Measurements from ENCODE around the gene CSTF1.
A peak's percentile ranks its signal among the peaks of the same experiment; 100 is the strongest.
"Not testable (repeated sequence)": the region's sequence is repeated elsewhere in the genome, so short reads cannot be mapped to it uniquely, and the experiment has no call there.

The CSTF1 gene

DNA sequence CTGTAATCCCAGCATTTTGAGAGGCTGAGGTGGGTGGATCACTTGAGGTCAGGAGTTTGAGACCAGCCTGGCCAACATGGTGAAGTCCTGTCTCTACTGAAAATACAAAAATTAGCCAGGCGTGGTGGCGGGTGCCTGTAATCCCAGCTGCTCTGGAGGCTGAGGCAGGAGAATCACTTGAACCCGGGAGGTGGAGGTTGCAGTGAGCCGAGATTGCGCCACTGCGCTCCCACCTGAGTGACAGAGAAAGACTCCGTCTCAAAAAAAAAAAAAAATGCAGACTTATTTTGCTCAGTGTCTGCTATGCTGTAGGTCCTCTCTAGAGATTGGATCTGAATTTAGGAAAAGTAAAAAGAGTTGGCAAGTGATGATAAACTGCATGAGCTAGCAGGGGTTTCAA lies 18.8 kb downstream of the CSTF1 start:
- not testable (repeated sequence) for DNase-seq

DNA sequence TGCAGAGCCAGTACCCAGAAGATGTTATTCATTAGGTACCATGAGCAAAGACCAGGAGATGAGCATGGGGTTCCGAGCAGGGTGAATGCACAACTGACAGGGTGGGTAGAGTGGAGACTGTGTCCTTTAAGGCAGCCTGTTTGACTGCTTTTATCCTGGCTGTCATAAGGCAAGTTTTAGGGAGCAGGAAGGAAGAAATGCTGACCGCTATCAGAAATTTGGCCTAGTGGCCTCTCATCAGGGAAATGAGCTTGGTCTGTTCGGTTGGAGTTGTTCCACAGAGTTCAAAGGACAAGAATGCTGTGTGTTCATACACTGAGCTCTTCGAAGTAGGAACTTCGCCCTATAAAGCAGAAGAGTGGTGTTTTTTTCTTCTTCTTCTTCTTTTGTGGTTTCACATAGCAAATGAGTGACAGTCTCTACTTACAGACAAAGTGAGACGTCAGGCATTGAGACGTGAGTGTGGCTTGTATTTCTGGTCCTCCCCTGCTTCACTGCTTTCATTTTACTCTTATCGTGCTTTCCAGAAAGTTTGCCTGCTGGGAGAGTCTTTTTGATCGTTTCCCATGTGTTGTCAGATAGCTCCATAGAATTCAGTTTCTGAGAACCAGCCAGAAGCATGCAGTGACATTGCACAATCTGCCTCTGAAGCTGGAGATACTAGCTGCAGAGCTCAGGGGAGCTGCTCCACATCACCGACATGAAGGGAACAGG lies 19.5 kb downstream of the CSTF1 start, which contains the start of gene CASS4:
Gene CASS4, plus strand, starts transcription at position 502 of the 714 bp plus-strand sequence. Its CDS starts 199 bp downstream, at position 701.
- DNase-seq: peak in 5 of 6 experiments; percentile 20 to 81 (median 72)

GRCh38 chr20:56412473-56412790 lies 20.0 kb downstream of the CSTF1 start:
- no peak for DNase-seq

DNA sequence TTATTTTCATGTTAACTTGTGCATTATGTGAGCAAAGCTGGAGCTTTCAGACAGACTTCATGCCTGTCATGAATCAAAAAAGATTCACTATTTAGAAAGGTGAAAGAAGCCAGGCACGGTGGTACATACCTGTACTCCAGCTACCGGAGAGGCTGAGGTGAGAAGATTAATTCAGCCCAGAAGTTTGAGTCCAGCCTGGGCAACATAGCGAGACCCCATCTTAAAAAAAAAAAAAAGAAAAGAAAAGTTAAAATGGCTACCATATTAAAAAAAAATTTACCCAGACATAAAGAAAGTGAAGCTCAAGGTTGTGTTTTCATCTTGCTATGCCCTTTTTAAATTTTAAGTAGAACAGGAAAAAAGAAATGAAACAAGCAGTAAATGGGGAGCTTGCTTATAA lies 20.5 kb downstream of the CSTF1 start:
- DNase-seq: peak in 1 of 6 experiments; percentile 11

- peak in 5 of 6 experiments; percentile 24 to 60 (median 40) for DNase-seq
Measured at GRCh38 chr20:56414842-56415765, 22.7 kb downstream of the CSTF1 start.

GRCh38 chr20:56417402-56417801 lies 25.0 kb downstream of the CSTF1 start:
- no peak for DNase-seq

- DNase-seq: no peak
Measured at GRCh38 chr20:56417911-56418310, 25.5 kb downstream of the CSTF1 start.

GRCh38 chr20:56418385-56418861 lies 26.0 kb downstream of the CSTF1 start:
- DNase-seq: peak in 5 of 6 experiments; percentile 8 to 68 (median 47)

- DNase-seq: no peak
Measured at GRCh38 chr20:56420028-56420427, 27.6 kb downstream of the CSTF1 start.

DNA sequence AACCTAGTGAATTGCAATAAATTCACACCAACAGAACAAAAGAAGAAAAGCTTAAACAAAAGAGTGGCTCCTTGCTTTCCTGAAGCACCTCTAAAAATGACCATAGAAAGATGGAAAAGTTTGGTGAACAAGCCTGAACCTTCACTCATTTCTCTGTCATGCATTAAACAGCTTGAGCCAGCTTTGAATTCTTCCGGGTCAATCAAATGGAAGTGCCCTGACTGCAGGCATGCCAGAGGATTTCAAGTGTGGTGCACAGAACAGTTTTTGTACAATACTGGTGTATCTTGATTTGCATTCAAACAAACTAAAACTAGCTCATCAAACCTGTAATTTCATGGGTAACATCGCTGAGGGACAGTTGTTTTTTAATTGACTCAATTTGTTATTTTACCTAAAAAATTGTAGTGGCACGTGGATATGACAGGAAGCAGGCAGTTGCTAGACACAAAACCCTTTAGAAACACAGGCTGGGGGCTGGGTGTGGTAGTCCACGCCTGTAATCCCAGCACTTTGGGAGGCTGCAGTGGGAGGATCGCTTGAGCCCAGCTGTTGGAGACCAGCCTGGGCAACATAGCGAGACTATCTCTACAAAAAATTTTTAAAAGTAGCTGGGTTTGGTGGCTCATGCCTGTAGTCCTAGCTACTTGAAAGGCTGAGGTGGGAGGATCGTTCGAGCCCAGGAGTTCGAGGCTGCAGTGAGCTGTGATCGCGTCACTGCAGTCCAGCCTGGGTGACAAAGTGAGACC lies 28.7 kb downstream of the CSTF1 start:
- DNase-seq: peak in 2 of 6 experiments; percentile 5 to 22

GRCh38 chr20:56422076-56422823 lies 29.8 kb downstream of the CSTF1 start:
- no peak for DNase-seq

GRCh38 chr20:56422824-56423189 lies 30.4 kb downstream of the CSTF1 start:
- no peak for DNase-seq

DNA sequence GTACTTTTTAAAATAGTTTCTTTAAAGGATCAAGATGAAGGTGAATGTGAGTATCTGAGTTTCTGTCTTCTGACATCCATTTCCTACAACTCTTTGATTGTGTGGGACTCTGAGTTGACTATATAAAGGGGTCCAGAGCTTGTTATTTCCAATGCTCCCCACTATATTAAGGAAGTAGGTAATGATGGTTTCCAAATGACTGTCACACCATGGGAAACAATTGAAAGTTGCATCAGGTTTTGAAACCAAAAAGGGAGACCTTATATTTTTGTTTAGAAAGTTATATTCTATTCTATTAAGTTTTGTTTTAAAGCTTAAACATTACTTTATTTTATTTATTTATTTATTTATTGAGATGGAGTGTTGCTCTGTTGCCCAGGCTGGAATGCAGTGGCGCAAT lies 30.8 kb downstream of the CSTF1 start:
- DNase-seq: no peak

DNA sequence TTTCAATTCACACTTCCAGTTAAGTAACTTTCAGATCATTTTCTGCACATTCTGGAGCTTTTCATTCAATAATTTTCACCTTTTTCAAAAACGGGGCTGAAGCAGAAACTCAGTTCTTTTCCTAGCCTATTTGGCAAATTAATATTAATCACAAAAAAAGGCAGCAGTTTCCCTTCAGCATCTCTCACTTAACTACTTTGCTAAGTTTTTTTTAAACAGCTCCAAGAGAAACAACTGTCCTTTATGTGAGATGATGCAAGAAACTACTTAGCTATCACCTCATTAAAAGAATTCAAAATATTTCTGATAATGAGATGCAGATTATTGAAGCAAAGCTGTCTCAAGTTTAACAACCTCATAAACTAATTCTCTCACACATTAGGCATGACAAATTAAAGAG lies 31.4 kb downstream of the CSTF1 start:
- no peak for DNase-seq

- DNase-seq: no peak
Measured at GRCh38 chr20:56424931-56425330, 32.5 kb downstream of the CSTF1 start.

DNA sequence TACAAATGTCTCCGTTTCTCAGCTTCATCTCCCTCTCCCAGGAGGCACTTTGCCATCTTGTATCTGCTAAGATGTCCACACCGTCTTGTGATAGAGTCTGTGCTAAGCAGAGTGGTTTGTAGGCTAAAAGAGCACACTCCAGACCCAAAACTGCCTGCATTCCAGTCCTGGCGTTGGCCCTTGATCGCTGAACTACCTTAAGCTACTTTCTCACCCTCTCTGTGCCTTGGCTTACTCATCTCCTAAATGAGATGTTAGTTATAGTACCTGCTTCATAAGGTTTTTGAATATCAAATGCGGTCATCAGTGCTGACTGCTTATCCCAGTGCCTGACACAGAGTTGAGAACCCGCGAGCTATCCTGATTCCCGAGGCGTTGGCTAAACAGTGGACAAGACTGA lies 33.6 kb downstream of the CSTF1 start:
- DNase-seq: no peak

- no peak for DNase-seq
Measured at GRCh38 chr20:56426926-56427325, 34.5 kb downstream of the CSTF1 start.

DNA sequence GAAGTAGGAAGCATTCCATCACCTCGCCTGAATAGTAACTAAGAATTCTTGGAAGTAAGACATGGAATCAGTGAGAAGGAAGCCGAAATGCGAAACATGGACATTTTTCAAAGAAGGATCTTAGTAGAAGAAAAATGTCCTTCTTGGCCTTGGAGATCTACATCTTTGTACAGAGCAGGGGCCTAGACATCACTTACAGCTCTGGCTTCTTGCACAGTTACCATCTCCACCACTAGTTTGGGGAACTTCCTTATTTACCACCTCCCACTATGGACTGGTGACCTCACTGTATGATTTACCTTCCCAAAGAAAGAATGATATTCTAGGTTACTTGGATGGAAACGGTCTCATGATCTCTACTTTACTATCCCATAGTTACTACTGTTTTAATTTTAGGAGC lies 35.4 kb downstream of the CSTF1 start:
- no peak for DNase-seq

DNA sequence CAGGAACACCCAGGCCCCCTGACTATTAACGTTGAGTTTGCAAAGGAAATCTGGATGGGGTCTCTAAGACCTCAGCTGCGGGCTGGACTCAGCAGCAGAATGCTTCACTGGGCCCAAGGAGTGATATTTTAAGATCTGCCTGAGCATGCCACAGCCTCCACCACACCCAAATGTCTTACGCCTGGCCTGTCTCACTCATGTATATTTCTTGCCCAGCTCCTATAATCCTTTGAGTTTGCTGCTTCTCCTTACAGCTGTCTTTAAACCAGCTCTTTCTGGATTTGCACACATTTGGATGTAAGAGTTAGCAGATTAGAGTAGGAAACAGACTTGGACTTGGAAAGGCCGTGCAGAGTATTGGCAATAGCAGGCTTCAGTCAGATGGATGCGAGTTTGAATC lies 36.0 kb downstream of the CSTF1 start:
- DNase-seq: no peak

DNA sequence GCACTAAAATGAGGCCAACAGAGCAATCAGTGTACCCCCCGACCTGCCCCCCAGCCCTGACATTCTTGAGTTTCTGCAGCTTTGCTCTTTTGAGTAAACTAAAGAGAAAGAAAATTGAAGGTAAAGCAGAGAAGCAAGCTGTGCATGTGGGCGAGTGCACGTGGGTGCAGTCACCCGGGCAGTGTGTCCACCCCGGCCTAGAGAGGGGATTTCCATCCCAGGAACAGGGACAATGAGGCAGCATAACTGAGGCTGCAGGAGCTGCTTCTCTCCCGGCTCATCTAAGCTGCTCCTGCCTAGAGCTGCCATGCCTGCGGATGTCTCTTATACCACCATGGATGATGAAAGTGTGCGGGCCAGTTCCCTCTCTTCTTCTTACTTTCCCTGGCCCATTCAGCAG lies 36.4 kb downstream of the CSTF1 start:
- DNase-seq: no peak

- DNase-seq: peak in 1 of 6 experiments; percentile 9
Measured at GRCh38 chr20:56429502-56429901, 37.1 kb downstream of the CSTF1 start.

GRCh38 chr20:56429941-56430340 lies 37.5 kb downstream of the CSTF1 start:
- DNase-seq: no peak
